Stromal cell of bone marrow (primary cell): ENCODE results near the gene DPT.

Experiments
- DNase-seq: peaks from one replicate; pipeline ENCODE4 v3.0.0-alpha.2; 2012; ENCODE audit warnings: low read depth

DPT gene

GRCh38 chr1:168664069-168664834 lies 64.8 kb downstream of the DPT start:
- no peak for DNase-seq

- DNase-seq, result no peak
Measured at GRCh38 chr1:168656485-168656884, 72.5 kb downstream of the DPT start.

- no peak for DNase-seq
Measured at GRCh38 chr1:168654198-168654915, 74.6 kb downstream of the DPT start.

- peak; percentile 29 for DNase-seq
Measured at GRCh38 chr1:168653567-168653966, 75.4 kb downstream of the DPT start.

GRCh38 chr1:168645721-168646120 lies 83.3 kb downstream of the DPT start:
- DNase-seq, result no peak
